LNCaP clone FGC (cell line): Measurements from ENCODE around the gene STMN1.

Source experiments
- DNase-seq: peaks from one replicate; pipeline ENCODE4 v3.0.0-alpha.2; 2011; ENCODE audit warnings: low read depth
- H3K4me3 ChIP-seq: 2 replicates; pipeline ENCODE4 v1.5.1; 2011; ENCODE audit warnings: mild to moderate bottlenecking, low read depth, low read length, control low read depth
- CTCF ChIP-seq: IDR thresholded peaks from 2 replicates; pipeline ENCODE4 v1.5.1; 2012; ENCODE audit warnings: mild to moderate bottlenecking; ENCODE audit not compliant: control insufficient read depth, insufficient read depth; ENCODE audit errors: extremely low read depth

STMN1 gene

GRCh38 chr1:25864434-25864833, 41.8 kb downstream of the STMN1 start:
- no peak for DNase-seq
- no peak for TF ChIP-seq CTCF
- no peak overlapping the region for H3K4me3 ChIP-seq

- TF ChIP-seq CTCF, result no peak
- no peak overlapping the region for H3K4me3 ChIP-seq
- DNase-seq, result no peak
These were observed 42.5 kb downstream of the STMN1 start for GRCh38 chr1:25863486-25864262.

GRCh38 chr1:25862785-25863485, 43.3 kb downstream of the STMN1 start:
- no peak for TF ChIP-seq CTCF
- DNase-seq, result no peak
- H3K4me3 ChIP-seq, result no peak overlapping the region

- TF ChIP-seq CTCF, result no peak
- no peak overlapping the region for H3K4me3 ChIP-seq
- no peak for DNase-seq
These were observed 44.6 kb downstream of the STMN1 start for GRCh38 chr1:25861316-25862286.

- peak within 1 kb of the TSS; percentile 60 for H3K4me3 ChIP-seq
- no peak for DNase-seq
These were observed 47.1 kb downstream of the STMN1 start, which contains the start of gene AUNIP for GRCh38 chr1:25858906-25859789. Gene AUNIP, minus strand, starts transcription at chr1:25859457. Its CDS starts 100 bp downstream, at chr1:25859357.

More at GRCh38 chr1:25858906-25859789, 47.1 kb downstream of the STMN1 start, which contains the start of gene AUNIP:
- no peak for TF ChIP-seq CTCF
